HepG2 (cell line): ENCODE results near the gene CUL9. TPM values are rescaled to one million over a fixed set of nuclear protein-coding genes. Genes with fewer than 3 reads are reported as not detected.

Experiments used
- ELF3 ChIP-seq: IDR thresholded peaks from 2 replicates; pipeline ENCODE4 v1.6.1; 2016; ENCODE audit warnings: missing genetic modification reagents, missing compliant biosample characterization
- GLI4 ChIP-seq: sonication (generic); formaldehyde crosslinking; IDR thresholded peaks from 2 replicates; pipeline ENCODE4 v1.5.1; 2020; ENCODE audit warnings: missing genetic modification reagents, mild to moderate bottlenecking, moderate library complexity, borderline replicate concordance
- HBP1 ChIP-seq: IDR thresholded peaks from 2 replicates; pipeline ENCODE4 v1.6.1; 2016; ENCODE audit warnings: low read depth, control low read depth
- HNF4G ChIP-seq, 2 experiments: sonication (generic) in 1 of 2; formaldehyde crosslinking in 1 of 2; IDR thresholded peaks; 2 replicates each; pipeline versions ENCODE4 v1.4.0 to v1.6.1; 2011 to 2020; ENCODE audit warnings: borderline replicate concordance in 2 of 2, low read depth in 2 of 2, mild to moderate bottlenecking in 2 of 2, low read length in 1 of 2, missing genetic modification reagents in 1 of 2, moderate library complexity in 1 of 2
- HOMEZ ChIP-seq: IDR thresholded peaks from 2 replicates; pipeline ENCODE4 v1.6.1; 2016; ENCODE audit warnings: low read depth
- MTF2 ChIP-seq: sonication (generic); formaldehyde crosslinking; IDR thresholded peaks from 2 replicates; pipeline ENCODE4 v1.5.0; 2020; ENCODE audit warnings: missing genetic modification reagents, borderline replicate concordance
- MYPOP ChIP-seq: sonication (generic); formaldehyde crosslinking; IDR thresholded peaks from 2 replicates; pipeline ENCODE4 v1.8.1; 2023; ENCODE audit warnings: mild to moderate bottlenecking, moderate library complexity, missing genetic modification reagents
- RFX3 ChIP-seq: IDR thresholded peaks from 2 replicates; pipeline ENCODE4 v1.6.1; 2016; ENCODE audit warnings: missing biosample characterization, missing genetic modification reagents
- RXRA ChIP-seq: sonication (generic); formaldehyde crosslinking; IDR thresholded peaks from 2 replicates; pipeline ENCODE4 v1.5.1; 2020; ENCODE audit warnings: missing genetic modification reagents
- ZEB1 ChIP-seq: IDR thresholded peaks from 2 replicates; pipeline ENCODE4 v1.6.1; 2012; ENCODE audit warnings: mild to moderate bottlenecking, low read depth, inconsistent platforms; ENCODE audit not compliant: insufficient replicate concordance
- ZNF274 ChIP-seq: sonication (generic); formaldehyde crosslinking; IDR thresholded peaks from 2 replicates; pipeline ENCODE4 v1.5.1; 2020; ENCODE audit warnings: mild to moderate bottlenecking, missing genetic modification reagents
- ZNF280B ChIP-seq: sonication (generic); formaldehyde crosslinking; IDR thresholded peaks from 2 replicates; pipeline ENCODE4 v1.5.0; 2020; ENCODE audit warnings: missing genetic modification reagents, mild to moderate bottlenecking, borderline replicate concordance
- ZNF343 ChIP-seq: sonication (generic); formaldehyde crosslinking; IDR thresholded peaks from 2 replicates; pipeline ENCODE4 v1.4.0; 2020; ENCODE audit warnings: mild to moderate bottlenecking, missing genetic modification reagents
- ZNF512B ChIP-seq: sonication (generic); formaldehyde crosslinking; IDR thresholded peaks from 2 replicates; pipeline ENCODE4 v1.5.1; 2020; ENCODE audit warnings: missing genetic modification reagents, mild to moderate bottlenecking, borderline replicate concordance
- ZNF543 ChIP-seq: sonication (generic); formaldehyde crosslinking; IDR thresholded peaks from 2 replicates; pipeline ENCODE4 v1.4.0; 2020; ENCODE audit warnings: mild to moderate bottlenecking, missing genetic modification reagents
- ZNF737 ChIP-seq: sonication (generic); formaldehyde crosslinking; IDR thresholded peaks from 2 replicates; pipeline ENCODE4 v1.5.0; 2020; ENCODE audit warnings: missing genetic modification reagents, mild to moderate bottlenecking, borderline replicate concordance
- ZNF772 ChIP-seq: sonication (generic); formaldehyde crosslinking; IDR thresholded peaks from 2 replicates; pipeline ENCODE4 v1.5.0; 2020; ENCODE audit warnings: mild to moderate bottlenecking, missing genetic modification reagents
- polyA plus RNA-seq, 8 experiments: library from polyadenylated mRNA; depleted of rRNA in 3 of 8; stranded (reverse) in 7 of 8; unstranded in 1 of 8; fragments of >200 nt; fragmentation: Illumina TruSeq in 4 of 8; extraction: Trizol in 4 of 8; gene quantifications; 2 replicates each; pipeline versions ENCODE4 v1.2.1 to v1.2.3, GENCODE V29; 2011 to 2016; ENCODE audit warnings: low read depth in 4 of 8, missing spikeins in 1 of 8, mixed read lengths in 1 of 8; ENCODE audit not compliant: insufficient read depth in 1 of 8
- total RNA-seq, 5 experiments: library from RNA; depleted of rRNA; stranded (reverse); fragments of >200 nt; fragmentation: Illumina TruSeq; extraction: Trizol; gene quantifications; 2 replicates each; pipeline ENCODE4 v1.2.3, GENCODE V29; 2016; ENCODE audit warnings: low read depth in 1 of 5

The CUL9 gene
- total and polyA plus RNA-seq, 2 of the 13 experiments (the other 11 are each of a cell fraction or from before 2014, with no cell fraction given): 11.4 to 13.7 TPM

GRCh38 chr6:43247114-43247999 lies 65.4 kb downstream of the CUL9 start (continued):
- 0 out of 2 replicates have a peak, but pooled peaks have one; percentile 49 for TF ChIP-seq ZNF274 (CRISPR knock-in tag)
- 0 out of 2 replicates have a peak, but pooled peaks have one; percentile 30 for TF ChIP-seq ELF3 (CRISPR knock-in tag)
- TF ChIP-seq ZEB1: peak; percentile 74
- TF ChIP-seq ZNF512B: peak; percentile 69; the same call in 1 of the 2 replicates
- no peak for TF ChIP-seq HOMEZ (CRISPR knock-in tag)
- no peak for TF ChIP-seq ZNF772 (CRISPR knock-in tag)
- 0 out of 2 replicates have a peak, but pooled peaks have one; percentile 66 for TF ChIP-seq ZNF543 (CRISPR knock-in tag)
- TF ChIP-seq MYPOP (CRISPR knock-in tag): 0 out of 2 replicates have a peak, but pooled peaks have one; percentile 9
- peak; percentile 77; the same call in 1 of the 2 replicates for TF ChIP-seq GLI4 (CRISPR knock-in tag)
- no peak for TF ChIP-seq HBP1
- 0 out of 2 replicates have a peak, but pooled peaks have one; percentile 12 for TF ChIP-seq MTF2 (CRISPR knock-in tag)
- TF ChIP-seq RFX3 (CRISPR knock-in tag): 0 out of 2 replicates have a peak, but pooled peaks have one; percentile 35
- 0 out of 2 replicates have a peak, but pooled peaks have one; percentile 22 for TF ChIP-seq ZNF280B (CRISPR knock-in tag)
- TF ChIP-seq HNF4G (IDR thresholded peaks at IDR 0.05; ENCODE audit: borderline replicate concordance, low read depth, low read length): no peak
- 0 out of 2 replicates have a peak, but pooled peaks have one; percentile 24 for TF ChIP-seq HNF4G (CRISPR knock-in tag; IDR thresholded peaks at IDR 0.05; ENCODE audit: borderline replicate concordance, low read depth)
- peak; percentile 5; the same call in 1 of the 2 replicates for TF ChIP-seq RXRA (CRISPR knock-in tag)
- 0 out of 2 replicates have a peak, but pooled peaks have one; percentile 69 for TF ChIP-seq ZNF343 (CRISPR knock-in tag)
- TF ChIP-seq ZNF737 (CRISPR knock-in tag): no peak
